ENCODE measurements around the gene PHF1.
A peak's percentile ranks its signal among the peaks of the same experiment; 100 is the strongest.
"Not testable (repeated sequence)": the region's sequence is repeated elsewhere in the genome, so short reads cannot be mapped to it uniquely, and the experiment has no call there.

The PHF1 gene

GRCh38 chr6:33410711-33411631, at the start of gene PHF1:
TSS of gene PHF1 (plus strand) at chr6:33411014. CDS start at chr6:33412264, 1,250 bp downstream.
- DNase-seq, result peak; percentile 86

DNA sequence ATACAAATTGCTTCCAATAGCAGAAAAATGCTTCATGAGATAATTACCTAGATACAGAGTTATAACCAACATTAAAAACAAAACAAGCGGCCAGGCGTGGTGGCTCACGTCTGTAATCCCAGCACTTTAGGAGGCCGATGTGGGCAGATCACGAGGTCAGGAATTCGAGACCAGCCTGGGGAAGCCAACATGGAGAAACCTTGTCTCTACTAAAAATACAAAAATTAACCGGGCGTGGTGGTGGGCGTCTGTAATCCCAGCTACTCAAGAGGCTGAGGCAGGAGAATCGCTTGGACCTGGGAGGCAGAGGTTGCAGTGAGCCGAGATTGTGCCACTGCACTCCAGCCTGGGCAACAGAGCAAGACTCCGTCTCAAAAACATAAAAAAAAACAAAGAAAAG, 47.3 kb upstream of the PHF1 start:
- DNase-seq, result not testable (repeated sequence)

DNA sequence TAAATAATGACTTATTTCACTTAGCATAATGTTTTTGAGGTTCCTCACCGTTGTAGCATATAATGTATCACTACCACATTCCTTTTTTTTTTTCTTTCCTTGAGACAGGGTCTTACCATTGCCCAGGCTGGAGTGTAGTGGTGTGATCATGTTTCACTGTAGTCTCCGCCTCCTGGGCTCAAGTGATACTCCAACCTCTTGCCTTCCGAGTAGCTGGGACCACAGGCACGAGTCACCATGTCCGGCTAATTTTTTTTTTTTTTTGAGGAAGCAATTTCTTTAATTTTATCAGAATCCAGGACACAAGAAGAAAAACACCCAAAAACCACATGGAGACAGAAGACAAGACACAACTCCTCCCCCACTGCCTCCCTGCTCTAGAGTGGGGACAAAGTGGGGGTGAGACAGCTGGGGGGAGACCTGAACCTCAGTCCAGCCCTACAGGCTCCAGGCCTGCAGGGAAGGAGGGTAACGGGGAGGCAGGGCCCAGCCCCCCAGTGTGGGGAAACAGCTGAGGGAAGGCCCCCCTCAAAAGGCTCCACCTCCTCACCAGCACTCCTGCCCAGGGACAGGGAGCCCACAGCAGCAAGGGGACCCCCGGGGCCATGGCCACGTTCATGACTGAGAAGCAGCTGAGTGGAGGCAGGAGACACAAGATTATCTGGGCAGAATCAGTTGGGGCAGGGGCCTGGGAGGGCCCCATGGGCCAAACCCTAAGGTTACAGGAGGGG, 46.2 kb upstream of the PHF1 start:
- DNase-seq, result not testable (repeated sequence)

- DNase-seq, result not testable (repeated sequence)
Measured at GRCh38 chr6:33365206-33365971, 45.4 kb upstream of the PHF1 start.

- DNase-seq, result no peak
Measured at GRCh38 chr6:33367009-33367714, 43.7 kb upstream of the PHF1 start.

- not testable (repeated sequence) for DNase-seq
Measured at GRCh38 chr6:33367715-33368025, 43.1 kb upstream of the PHF1 start.

DNA sequence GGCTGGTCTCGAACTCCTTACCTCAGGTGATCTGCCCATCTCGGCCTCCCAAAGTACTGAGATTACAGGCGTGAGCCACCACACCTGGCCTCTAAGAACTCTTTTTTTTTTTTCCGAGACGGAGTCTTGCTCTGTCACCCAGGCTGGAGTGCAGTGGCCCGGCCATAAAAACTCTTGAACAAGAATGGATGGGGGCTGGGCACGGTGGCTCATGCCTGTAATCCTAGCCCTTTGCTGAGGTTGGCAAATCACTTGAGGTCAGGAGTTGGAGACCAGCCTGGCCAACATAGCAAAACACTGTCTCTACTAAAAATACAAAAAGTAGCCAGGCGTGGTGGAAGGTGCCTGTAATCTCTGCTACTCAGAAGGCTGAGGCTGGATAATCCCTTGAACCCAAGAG, 38.9 kb upstream of the PHF1 start:
- not testable (repeated sequence) for DNase-seq

GRCh38 chr6:33372526-33373123, 38.2 kb upstream of the PHF1 start:
- DNase-seq, result no peak

DNA sequence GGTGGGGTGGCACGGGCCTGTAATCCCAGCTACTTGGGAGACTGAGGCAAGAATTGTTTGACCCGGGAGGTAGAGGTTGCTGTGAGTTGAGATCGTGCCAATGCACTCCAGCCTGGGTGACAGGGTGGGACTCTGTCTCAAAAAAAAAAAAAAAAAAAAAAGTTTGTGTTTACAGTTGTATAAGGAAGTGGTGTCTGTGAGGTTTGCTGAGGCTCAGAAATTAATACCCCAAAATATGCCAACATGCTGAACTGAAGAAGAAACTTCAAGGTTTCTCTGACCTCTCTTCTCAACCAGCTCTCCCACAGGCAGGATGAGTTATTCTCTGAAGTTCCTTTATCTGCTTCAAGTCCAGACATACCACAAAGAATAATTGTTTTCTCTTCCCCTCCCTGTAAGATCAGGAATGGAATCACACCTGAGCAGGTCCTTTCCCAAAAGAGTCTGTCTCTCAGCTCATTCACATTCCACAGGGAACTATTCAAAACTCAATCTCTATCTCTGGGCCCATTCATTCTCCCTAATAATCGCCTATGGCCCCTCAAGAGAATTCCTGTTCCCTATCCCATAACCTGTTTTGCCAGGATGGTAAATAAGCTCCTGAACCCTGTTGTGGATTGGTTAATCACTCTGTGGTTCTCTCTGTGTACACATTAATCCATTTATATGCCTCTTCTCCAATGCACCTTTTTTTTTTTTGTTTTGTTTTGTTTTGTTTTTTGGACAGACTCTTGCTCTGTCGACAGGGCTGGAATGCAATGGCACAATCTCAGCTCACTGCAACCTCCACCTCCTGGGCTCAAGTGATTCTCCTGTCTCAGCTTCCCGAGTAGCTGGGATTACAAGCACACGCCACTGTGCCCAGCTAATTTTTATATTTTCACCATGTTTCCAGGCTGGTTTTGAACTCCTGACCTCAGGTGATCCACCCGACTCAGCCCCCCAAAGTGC, 36.6 kb upstream of the PHF1 start:
- DNase-seq, result no peak

DNA sequence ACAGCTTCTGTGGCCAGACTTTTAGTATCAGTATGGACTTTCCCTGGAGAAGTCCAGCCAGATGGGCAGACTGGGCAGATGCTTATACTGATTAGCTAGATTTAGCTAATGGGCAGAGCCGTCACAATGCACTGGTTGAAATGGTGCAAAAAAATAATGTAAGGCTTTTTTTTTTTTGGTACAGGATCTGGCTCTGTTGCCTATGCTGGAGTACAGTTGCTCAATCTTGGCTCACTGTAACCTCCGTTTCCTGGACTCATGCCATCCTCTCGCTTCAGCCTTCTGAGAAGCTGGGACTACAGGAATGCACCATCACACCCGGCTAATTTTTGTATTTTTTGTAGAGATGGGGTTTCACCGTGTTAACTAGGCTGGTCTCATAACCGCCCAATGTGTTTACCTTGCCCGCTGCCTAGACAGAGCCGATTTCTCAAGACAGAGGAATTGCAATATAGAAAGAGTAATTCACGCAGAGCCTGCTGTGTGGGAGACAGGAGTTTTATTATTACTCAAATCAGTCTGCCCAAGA, 35.6 kb upstream of the PHF1 start:
- DNase-seq, result peak; percentile 36

DNA sequence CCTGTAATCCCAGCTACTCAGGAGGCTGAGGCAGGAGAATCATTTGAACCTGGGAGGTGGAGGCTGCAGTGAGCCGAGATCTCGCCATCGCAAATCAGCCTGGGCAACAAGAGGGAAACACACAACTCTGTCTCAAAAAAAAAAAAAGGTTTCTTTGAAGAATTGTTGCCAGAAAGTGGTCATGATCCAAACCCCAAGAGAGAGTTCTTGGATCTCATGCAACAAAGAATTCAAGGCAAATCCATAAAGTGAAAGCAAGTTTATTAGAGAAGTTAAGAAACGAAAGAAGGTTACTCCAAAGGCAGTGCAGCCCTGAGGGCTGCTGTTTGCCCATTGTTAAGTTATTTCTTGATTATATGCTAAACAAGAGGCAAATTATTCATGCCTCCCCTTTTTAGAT, 33.6 kb upstream of the PHF1 start:
- no peak for DNase-seq

DNA sequence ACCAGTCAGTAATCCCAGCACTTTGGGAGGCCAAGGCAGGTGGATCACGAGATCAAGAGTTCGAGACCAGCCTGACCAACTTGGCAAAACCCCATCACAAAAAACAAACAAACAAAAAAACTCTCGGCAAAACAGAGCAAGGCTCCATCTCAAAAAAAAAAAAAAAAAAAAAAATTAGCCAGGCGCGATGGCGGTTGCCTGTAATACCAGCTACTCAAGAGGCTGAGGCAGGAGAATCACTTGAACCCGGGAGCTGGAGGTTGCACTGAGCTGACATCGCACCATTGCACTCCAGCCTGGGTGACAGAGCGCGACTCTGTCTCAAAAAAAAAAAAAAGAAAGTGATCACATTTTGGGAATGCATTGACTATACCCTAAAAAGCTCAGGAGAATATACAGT, 31.6 kb upstream of the PHF1 start:
- DNase-seq, result not testable (repeated sequence)

DNA sequence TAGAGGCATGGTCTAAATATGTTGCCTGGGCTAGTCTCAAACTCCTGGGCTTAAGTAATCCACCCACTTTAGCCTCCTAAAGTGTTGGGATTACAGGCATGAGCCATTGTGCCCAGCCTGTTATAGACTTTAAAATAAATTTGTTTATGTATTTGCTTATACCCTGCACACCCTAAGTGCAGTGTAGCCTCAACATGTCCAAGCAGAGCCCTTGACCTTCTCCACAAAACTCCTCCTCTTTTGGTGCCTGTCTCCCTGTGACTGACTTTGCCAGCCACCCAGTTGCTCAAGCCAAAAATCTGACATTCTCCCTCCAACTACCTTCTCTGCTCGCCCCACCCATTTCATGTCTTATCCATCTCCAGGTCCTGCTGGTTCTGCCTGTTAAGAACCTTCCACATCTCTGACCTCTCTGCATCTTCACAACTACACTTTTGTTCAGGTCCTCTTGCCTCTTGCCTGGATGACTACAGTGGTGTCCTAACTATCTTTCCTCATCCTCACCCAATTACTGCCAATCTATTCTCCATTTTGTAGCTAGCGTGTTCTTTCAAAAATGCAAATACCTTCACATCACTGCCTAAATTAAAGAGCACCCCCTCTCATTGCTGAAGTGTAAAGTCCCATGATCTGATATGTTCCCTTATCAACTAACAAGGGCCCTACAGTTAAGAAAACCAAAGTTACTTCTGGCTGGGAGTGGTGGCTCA, 30.4 kb upstream of the PHF1 start:
- no peak for DNase-seq

GRCh38 chr6:33383427-33384185, 27.2 kb upstream of the PHF1 start:
- no peak for DNase-seq

DNA sequence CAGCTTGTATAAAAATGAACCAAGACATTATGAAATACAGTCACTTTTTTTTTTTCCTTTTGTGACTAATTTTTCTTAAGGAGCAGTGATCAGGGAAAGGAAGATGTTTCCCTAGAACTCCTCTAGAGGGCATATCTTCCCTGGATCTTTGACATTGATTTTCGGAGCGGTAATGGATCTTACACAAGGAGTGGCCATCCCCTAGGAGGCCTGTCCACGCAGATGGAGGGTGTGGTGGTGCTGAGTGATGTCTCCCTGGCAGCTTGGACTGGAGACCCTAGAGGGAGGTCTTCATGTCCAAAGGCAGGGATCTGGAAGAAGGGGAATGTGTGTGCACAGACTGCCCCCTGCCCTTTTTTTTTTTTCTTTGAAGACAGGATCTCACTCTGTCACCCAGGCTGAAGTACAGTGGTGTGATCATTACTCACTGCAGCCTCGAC, 26.2 kb upstream of the PHF1 start:
- peak; percentile 61 for DNase-seq

GRCh38 chr6:33390173-33390572, 20.6 kb upstream of the PHF1 start:
- DNase-seq, result no peak

- no peak for DNase-seq
Measured at GRCh38 chr6:33390767-33391277, 20.0 kb upstream of the PHF1 start.

GRCh38 chr6:33391278-33391921, 19.4 kb upstream of the PHF1 start, which contains the start of gene KIFC1:
TSS of gene KIFC1 (plus strand) at chr6:33391823. CDS start at chr6:33391986, 163 bp downstream.
- peak; percentile 99 for DNase-seq
